SK-N-SH (cell line): ENCODE measurements around the gene ABHD12. TPM values are rescaled to one million over a fixed set of nuclear protein-coding genes. Genes with fewer than 3 reads are reported as not detected.

Experiments used
- CTCF ChIA-PET: fragments of 300-600, 350-600 bp; formaldehyde crosslinking; extraction: SDS; loops from one replicate; lab custom pipeline; 2021; lab: Yijun Ruan, JAX
- POLR2A ChIA-PET: fragments of 350-600 bp; sonication (Branson Sonifier 250); formaldehyde crosslinking; extraction: SDS; loops from one replicate; lab custom pipeline; 2020; ENCODE audit warnings: antibody characterized with exemption, inconsistent platforms; lab: Yijun Ruan, JAX
- DNase-seq: peaks from one replicate; pipeline ENCODE4 v3.0.0; 2012
- H2AFZ ChIP-seq: fragments of 200-600 bp; sonication (generic); 2 replicates; pipeline ENCODE4 v1.8.1; 2016; ENCODE audit warnings: antibody characterized with exemption, mild to moderate bottlenecking, low read depth
- H3F3A ChIP-seq: fragments of 200-600 bp; sonication (generic); replicated peaks from 2 replicates; pipeline ENCODE3; 2016; ENCODE audit warnings: antibody characterized with exemption, mild to moderate bottlenecking; ENCODE audit not compliant: insufficient read depth
- H3K27ac ChIP-seq, 2 experiments: fragments of 200-500 bp in 1 of 2; fragments of 200-600 bp in 1 of 2; sonication (Bioruptor generic) in 1 of 2; sonication (generic), shearing (Covaris generic) in 1 of 2; 2 replicates each; pipeline versions ENCODE4 v1.5.1 to v1.6.1; 2014 to 2016; ENCODE audit warnings: low read depth in 2 of 2, inconsistent platforms in 1 of 2, low read length in 1 of 2, mild to moderate bottlenecking in 1 of 2, mixed read lengths in 1 of 2
- H3K27me3 ChIP-seq: fragments of 200-600 bp; sonication (generic), shearing (Covaris generic); 2 replicates; pipeline ENCODE4 v1.6.1; 2016; ENCODE audit warnings: mixed run types; ENCODE audit not compliant: insufficient read depth
- H3K36me3 ChIP-seq, 2 experiments: fragments of 200-500 bp in 1 of 2; fragments of 200-600 bp in 1 of 2; sonication (Bioruptor generic) in 1 of 2; sonication (generic) in 1 of 2; replicated peaks in 1 of 2; 2 replicates each; pipeline versions ENCODE3 to v1.5.1; 2014 to 2016; ENCODE audit warnings: low read length in 1 of 2, mild to moderate bottlenecking in 1 of 2; ENCODE audit not compliant: insufficient read depth in 2 of 2, control insufficient read depth in 1 of 2
- H3K4me1 ChIP-seq, 2 experiments: fragments of 200-500 bp in 1 of 2; fragments of 200-600 bp in 1 of 2; sonication (Bioruptor generic) in 1 of 2; sonication (generic), shearing (Covaris generic) in 1 of 2; 2 replicates each; pipeline versions ENCODE4 v1.5.1 to v1.6.1; 2014 to 2016; ENCODE audit warnings: low read depth in 1 of 2, low read length in 1 of 2, mixed run types in 1 of 2; ENCODE audit not compliant: insufficient read depth in 2 of 2, control insufficient read depth in 1 of 2
- H3K4me2 ChIP-seq: fragments of 200-600 bp; sonication (generic), shearing (Covaris generic); 2 replicates; pipeline ENCODE4 v1.6.1; 2017; ENCODE audit warnings: mixed run types
- H3K4me3 ChIP-seq, 2 experiments: fragments of 200-500 bp in 1 of 2; fragments of 200-600 bp in 1 of 2; sonication (Bioruptor generic) in 1 of 2; sonication (generic), shearing (Covaris generic) in 1 of 2; 2 replicates each; pipeline versions ENCODE4 v1.5.1 to v1.8.1; 2014 to 2016; ENCODE audit warnings: low read depth in 2 of 2, inconsistent platforms in 1 of 2, low read length in 1 of 2, mild to moderate bottlenecking in 1 of 2, mixed read lengths in 1 of 2, moderate library complexity in 1 of 2
- H3K79me2 ChIP-seq: fragments of 200-600 bp; sonication (generic); 2 replicates; pipeline ENCODE4 v1.8.1; 2017; ENCODE audit warnings: mild to moderate bottlenecking; ENCODE audit not compliant: insufficient read depth
- H3K9ac ChIP-seq: fragments of 200-600 bp; sonication (generic); 2 replicates; pipeline ENCODE4 v1.6.1; 2017; ENCODE audit warnings: mixed run types
- H3K9me2 ChIP-seq: fragments of 200-600 bp; sonication (generic); 2 replicates; pipeline ENCODE4 v1.6.1; 2017; ENCODE audit warnings: mixed run types
- H3K9me3 ChIP-seq: fragments of 200-600 bp; sonication (generic); 2 replicates; pipeline ENCODE4 v1.6.1; 2017; ENCODE audit warnings: mixed run types, mild to moderate bottlenecking, moderate library complexity
- H4K20me1 ChIP-seq: fragments of 200-600 bp; sonication (generic); 2 replicates; pipeline ENCODE4 v1.6.1; 2017; ENCODE audit warnings: mild to moderate bottlenecking, mixed run types; ENCODE audit not compliant: insufficient read depth
- CTCF ChIP-seq: fragments of 200-600 bp; sonication (generic); IDR thresholded peaks from 2 replicates; pipeline ENCODE4 v1.6.1; 2017; ENCODE audit warnings: antibody characterized with exemption, mild to moderate bottlenecking, moderate library complexity
- ELF1 ChIP-seq: IDR thresholded peaks from 2 replicates; pipeline ENCODE4 v1.4.0; 2012
- FOSL2 ChIP-seq: IDR thresholded peaks from 2 replicates; pipeline ENCODE4 v1.4.0; 2012; ENCODE audit warnings: low read depth, mild to moderate bottlenecking, moderate library complexity, borderline replicate concordance
- FOXM1 ChIP-seq: IDR thresholded peaks from 2 replicates; pipeline ENCODE4 v1.4.0; 2012; ENCODE audit warnings: low read depth, mild to moderate bottlenecking
- GATA2 ChIP-seq: sonication (generic); formaldehyde crosslinking; IDR thresholded peaks from 2 replicates; pipeline ENCODE4 v1.5.0; 2020; ENCODE audit warnings: mild to moderate bottlenecking, missing genetic modification reagents
- IRF3 ChIP-seq: fragments of 150-350 bp; IDR thresholded peaks from 2 replicates; pipeline ENCODE4 v1.6.1; 2016; ENCODE audit warnings: mild to moderate bottlenecking, low read depth, low read length
- MEF2A ChIP-seq: IDR thresholded peaks from 2 replicates; pipeline ENCODE4 v1.4.0; 2012; ENCODE audit warnings: low read depth, borderline replicate concordance
- NFIC ChIP-seq: IDR thresholded peaks from 2 replicates; pipeline ENCODE4 v1.4.0; 2012; ENCODE audit warnings: borderline replicate concordance
- NRF1 ChIP-seq: IDR thresholded peaks from 2 replicates; pipeline ENCODE4 v1.6.1; 2012; ENCODE audit warnings: low read depth, mild to moderate bottlenecking, low read length
- RCOR1 ChIP-seq: fragments of 150-350 bp; IDR thresholded peaks from 2 replicates; pipeline ENCODE4 v1.6.1; 2017; ENCODE audit warnings: antibody characterized with exemption, low read length
- RXRA ChIP-seq: IDR thresholded peaks from 2 replicates; pipeline ENCODE4 v1.4.0; 2012; ENCODE audit warnings: low read depth, mild to moderate bottlenecking, borderline replicate concordance
- USF1 ChIP-seq: IDR thresholded peaks from 2 replicates; pipeline ENCODE4 v1.4.0; 2012; ENCODE audit warnings: low read depth, borderline replicate concordance
- USF2 ChIP-seq: fragments of 150-350 bp; IDR thresholded peaks from 2 replicates; pipeline ENCODE4 v1.6.1; 2017; ENCODE audit warnings: antibody characterized with exemption, low read length, low read depth, borderline replicate concordance
- WGBS: methylation state at CpG from one replicate; pipeline ENCODE4 v1.1.6; 2017; ENCODE audit warnings: low lambda C conversion rate; 5-methylcytosine and 5-hydroxymethylcytosine counted together
- polyA plus RNA-seq, 3 experiments: library from polyadenylated mRNA; depleted of rRNA; stranded (reverse); fragments of >200 nt; gene quantifications; 2 replicates each; pipeline ENCODE4 v1.2.3, GENCODE V29; 2012
- TF ChIP-seq, protein P1 (sequence below): IDR thresholded peaks from 2 replicates; pipeline ENCODE4 v1.6.1; 2012; ENCODE audit warnings: mild to moderate bottlenecking, low read depth, low read length, moderate library complexity
- TF ChIP-seq, protein P2 (sequence below): IDR thresholded peaks from 2 replicates; pipeline ENCODE4; 2012

The ABHD12 gene
- polyA plus RNA-seq, 1 of the 3 experiments (the other 2 are of a cell fraction): 33.5 TPM

DNA sequence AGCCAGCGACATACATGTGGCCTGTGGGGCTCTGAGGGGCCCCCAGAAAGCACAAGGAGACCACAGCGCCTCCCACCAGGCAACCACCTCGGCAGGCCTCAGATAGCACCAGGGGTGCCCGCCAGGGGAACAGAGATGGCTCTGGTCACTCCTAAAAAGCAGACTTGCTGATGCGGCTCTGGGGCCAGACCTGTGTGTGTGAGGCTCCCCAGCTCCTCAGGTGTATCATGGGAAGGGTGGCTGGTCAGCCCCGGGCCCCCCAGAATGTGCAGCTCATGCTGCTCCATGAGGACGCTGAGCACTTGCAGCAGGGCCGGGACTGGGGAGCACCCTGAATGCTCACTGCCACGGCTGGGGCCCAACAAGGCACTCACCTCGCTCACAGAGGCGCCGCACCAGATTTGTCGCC is 82.5 kb downstream of the ABHD12 start (continued):
- TF ChIP-seq NRF1 (no peak), USF1 (no peak), MEF2A (no peak)

DNA sequence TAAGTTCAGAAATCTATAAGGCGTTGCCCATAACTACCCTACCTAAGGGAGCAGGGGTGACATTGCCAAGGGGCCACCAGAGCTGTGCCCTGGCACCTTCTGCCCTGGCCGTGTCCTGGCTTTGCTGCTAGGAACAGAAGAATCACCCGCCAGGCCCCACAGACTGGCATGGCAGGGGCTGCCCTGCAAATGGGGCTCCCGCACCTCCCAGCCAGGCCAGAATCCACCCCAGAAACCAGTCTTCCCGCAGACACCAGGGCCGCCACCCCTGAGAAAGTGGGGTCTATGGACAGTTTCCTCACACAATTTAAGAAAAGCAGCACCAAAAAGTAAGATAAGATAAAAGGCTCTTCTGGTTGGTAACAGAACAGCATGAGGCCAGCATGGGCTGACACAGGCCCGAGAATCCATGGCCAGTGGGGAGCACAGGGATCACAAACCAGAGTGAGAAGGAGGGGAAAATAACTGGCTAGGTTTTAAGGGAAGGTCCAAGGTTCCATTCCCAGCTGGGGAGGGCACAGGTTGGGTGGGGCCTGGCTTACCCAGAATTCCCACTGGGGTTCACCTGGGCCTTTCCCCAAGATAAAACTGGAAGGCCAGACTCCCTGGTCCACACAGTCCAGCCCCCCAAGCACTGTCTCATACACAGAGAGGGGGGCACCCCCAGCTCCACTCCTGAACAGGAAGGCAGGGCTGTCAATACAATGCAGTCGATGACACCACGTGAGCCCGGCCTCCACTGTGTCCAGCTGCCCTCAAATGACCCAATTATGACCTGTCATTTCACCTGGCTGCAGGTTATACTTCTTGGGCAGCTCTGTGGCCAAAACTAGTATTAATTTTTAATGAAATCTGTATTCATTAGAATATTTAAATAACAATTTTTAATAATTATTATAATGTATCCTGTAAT is 83.4 kb downstream of the ABHD12 start:
- CTCF ChIA-PET: interaction anchor here (1.1 to 3.4 kb wide), 6 partner anchors 11 to 313 kb away, joined by 3 to 21 read pairs (median 5); no protein-coding TSS in a partner anchor
- POLR2A ChIA-PET: no interaction called here

More for the DNA sequence above, 83.4 kb downstream of the ABHD12 start:
- Histone ChIP-seq H3K4me3 (no peak overlapping the region), H3K9me2 (no peaks in the 10 kb centered on the region), H3K9ac (no peak overlapping the region), H3K27ac (no peak overlapping the region), H4K20me1 (no peaks in the 10 kb centered on the region), H3K9me3 (no peaks in the 10 kb centered on the region), H3K27me3 (no peaks in the 10 kb centered on the region), H3K79me2 (no peaks in the 10 kb centered on the region), H3K36me3 (peaks cover 0 to 12% of the 10 kb centered on the region in 2 experiments), H3K4me1 (peaks cover 27 to 30% of the 10 kb centered on the region in 2 experiments; a peak in 3 of 4 replicates), H3F3A (peaks cover 23% of the 10 kb centered on the region), H3K4me2 (no peak overlapping the region), H2AFZ (no peak overlapping the region)
- no peak for DNase-seq
- TF ChIP-seq IRF3 (no peak), MEF2A (no peak), GATA2 (CRISPR knock-in tag) (no peak), RCOR1 (no peak), FOSL2 (no peak), USF2 (no peak), FOXM1 (no peak), RXRA (no peak), ELF1 (no peak), CTCF (no peak), USF1 (no peak), NFIC (no peak)
- TF ChIP-seq, protein P1, sequence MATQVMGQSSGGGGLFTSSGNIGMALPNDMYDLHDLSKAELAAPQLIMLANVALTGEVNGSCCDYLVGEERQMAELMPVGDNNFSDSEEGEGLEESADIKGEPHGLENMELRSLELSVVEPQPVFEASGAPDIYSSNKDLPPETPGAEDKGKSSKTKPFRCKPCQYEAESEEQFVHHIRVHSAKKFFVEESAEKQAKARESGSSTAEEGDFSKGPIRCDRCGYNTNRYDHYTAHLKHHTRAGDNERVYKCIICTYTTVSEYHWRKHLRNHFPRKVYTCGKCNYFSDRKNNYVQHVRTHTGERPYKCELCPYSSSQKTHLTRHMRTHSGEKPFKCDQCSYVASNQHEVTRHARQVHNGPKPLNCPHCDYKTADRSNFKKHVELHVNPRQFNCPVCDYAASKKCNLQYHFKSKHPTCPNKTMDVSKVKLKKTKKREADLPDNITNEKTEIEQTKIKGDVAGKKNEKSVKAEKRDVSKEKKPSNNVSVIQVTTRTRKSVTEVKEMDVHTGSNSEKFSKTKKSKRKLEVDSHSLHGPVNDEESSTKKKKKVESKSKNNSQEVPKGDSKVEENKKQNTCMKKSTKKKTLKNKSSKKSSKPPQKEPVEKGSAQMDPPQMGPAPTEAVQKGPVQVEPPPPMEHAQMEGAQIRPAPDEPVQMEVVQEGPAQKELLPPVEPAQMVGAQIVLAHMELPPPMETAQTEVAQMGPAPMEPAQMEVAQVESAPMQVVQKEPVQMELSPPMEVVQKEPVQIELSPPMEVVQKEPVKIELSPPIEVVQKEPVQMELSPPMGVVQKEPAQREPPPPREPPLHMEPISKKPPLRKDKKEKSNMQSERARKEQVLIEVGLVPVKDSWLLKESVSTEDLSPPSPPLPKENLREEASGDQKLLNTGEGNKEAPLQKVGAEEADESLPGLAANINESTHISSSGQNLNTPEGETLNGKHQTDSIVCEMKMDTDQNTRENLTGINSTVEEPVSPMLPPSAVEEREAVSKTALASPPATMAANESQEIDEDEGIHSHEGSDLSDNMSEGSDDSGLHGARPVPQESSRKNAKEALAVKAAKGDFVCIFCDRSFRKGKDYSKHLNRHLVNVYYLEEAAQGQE: no peak
- TF ChIP-seq, protein P2, sequence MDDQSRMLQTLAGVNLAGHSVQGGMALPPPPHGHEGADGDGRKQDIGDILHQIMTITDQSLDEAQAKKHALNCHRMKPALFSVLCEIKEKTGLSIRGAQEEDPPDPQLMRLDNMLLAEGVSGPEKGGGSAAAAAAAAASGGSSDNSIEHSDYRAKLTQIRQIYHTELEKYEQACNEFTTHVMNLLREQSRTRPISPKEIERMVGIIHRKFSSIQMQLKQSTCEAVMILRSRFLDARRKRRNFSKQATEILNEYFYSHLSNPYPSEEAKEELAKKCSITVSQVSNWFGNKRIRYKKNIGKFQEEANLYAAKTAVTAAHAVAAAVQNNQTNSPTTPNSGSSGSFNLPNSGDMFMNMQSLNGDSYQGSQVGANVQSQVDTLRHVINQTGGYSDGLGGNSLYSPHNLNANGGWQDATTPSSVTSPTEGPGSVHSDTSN: no peak
- WGBS: 92% methylated on average over 7 of the region's 10 CpGs
